Measurements from ENCODE around the gene ATP23.

ATP23 gene

DNA sequence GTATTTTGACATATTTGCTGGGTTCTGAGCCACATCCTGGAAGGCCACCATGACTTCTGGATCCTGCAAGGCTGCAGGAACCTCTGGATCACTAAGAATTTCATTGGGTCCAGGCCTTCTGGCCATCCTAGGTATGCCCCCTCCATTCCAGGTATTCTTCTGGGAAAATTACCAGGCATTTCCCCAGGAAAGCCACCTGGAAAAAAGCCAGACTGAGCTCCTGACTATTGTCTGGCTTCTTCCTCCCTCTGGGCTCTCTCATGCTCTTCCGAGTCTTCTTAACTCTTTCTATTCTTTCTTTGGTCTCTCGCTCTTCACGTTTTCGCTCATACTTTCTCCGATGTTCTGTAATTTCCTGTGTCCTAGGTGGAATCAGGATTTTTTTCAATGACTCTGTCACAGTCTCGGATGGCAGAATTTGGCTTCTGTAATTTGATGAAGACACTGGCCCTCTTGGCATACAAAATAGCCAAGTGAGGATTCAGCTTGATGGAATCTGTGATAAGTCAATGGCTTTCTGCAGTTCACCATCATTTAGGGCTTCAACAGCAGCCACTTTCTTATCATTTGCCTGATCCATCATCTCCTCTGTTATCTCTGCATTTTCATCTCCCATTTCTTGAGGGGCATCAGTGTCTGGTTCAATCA, 42.6 kb downstream of the ATP23 start:
- no peak for DNase-seq

DNA sequence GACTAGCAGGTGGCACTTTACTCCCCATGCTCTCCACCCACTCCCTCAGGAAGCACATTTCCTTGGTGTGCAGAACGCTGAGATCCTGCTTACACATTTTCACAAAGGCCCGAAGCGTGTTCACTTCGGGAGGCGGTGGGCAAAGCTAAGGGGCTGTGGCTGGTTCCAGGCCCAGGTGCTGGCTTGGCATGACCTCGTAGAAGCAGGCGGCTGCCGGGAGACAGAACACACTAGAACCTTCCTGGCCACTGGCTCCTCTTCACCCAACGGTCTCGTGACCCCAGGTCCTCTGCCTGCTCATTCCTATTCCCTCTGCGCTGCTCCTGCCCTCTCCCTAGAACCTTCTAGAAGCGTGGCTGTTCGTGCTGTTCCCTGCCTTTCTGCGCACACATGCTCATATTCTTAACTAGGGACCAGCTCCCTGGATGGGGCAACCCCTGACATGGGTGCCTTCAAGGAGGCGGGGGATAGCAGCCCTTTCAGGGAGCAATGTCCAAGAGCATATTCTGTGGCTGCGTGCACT, 43.3 kb downstream of the ATP23 start:
- no peak for DNase-seq

DNA sequence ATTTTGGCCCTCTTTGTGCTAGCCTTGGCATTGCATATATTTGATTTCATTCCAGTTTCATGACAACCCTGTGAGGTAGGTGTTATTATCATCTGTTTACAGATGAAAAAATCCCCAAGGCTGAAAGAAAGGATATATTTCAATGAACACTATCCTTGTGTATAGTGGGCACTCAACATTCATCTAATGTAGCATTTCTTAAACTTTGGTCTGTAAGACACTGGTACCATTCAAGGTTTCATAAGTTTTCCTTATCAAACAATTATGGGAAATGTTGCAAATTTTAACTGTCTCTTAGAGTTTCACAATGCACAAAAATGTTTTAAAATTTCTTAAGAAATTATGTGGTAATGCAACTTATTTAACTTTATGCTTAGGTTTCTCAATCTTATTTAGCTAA, 44.3 kb downstream of the ATP23 start:
- DNase-seq, result no peak

DNA sequence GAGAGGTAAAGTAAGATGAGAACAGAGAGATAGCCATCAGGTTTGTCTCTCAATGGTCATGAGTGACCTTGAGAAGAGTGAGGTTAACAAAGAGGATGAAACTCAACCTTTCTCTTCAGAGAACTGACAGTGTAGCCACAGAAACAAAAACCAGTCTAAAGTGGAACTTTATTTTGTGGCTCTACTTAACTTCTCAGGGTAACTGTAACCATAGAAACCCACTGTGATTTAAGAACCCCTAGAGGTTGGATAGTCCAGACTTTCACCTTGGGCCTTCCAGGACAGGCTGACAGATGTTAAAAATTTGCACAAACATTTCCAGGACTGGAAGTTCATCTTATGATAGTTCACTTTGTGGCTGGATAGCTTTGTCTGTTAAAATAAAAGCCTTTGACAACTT, 48.5 kb downstream of the ATP23 start:
- DNase-seq, result no peak

DNA sequence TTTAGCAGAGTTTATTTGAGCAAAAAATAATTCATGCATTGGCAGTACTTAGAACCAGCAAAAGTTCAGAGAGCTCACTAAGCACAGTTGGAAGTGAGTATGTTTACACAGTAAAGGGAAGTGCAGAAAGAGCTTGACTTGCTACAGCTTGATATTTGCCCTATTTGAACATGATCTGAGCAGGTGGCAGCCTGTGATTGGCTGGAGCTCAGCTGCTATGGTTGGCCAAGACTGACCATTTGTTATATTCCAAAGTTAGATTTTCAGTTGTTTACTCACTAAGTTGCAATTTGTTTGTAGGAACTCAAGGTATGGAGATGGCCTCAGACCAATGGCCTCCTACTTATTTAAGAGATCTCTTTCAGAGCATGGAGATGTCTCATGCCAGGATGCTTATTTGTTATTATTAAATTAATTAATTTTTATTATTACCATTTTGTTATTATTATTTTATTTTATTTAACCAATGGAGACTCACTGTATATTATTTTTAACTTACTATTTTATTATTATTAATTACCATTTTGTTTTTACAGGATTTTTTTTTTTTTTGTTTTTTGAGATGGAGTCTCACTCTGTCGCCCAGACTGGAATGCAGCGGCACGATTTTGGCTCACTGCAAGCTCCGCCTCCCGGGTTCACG, 49.0 kb downstream of the ATP23 start:
- DNase-seq, result no peak

DNA sequence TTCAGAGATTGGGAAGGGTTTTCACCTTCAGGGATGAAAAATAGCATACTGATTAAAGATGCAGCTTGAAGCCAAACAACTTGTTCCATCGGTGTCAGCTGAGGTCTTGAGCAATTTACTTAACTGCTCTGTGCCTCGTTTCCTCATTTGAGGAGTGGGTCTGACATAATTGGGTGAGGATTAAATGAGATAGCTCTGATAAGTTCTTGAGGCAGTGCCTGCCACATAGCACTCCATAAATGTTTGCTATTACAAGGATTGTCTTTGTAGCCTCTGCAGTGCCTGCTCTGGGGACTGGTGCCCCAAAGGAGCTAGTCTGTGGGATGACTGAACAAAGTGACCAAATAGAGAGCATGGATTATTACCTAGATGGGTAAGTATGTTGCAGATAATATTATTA, 50.6 kb downstream of the ATP23 start:
- DNase-seq, result no peak

DNA sequence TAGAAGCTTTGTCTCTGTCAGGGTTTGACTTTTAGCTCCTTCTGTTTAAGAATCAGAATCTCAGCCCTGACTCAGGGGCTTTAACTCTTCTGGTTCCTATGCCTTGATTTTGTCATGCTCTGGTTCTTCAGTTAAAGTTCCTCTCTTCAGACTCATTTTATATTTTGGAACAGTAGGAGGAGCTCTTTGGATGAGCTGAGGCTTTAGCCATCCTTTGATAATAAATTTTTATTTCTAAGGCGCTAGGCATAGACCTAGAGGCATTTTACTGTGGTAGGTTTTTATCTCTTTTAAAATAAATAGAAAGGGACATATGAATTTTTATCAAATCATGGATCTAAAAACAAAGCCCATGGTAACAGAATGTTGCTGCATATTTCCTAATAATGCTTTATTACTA, 51.7 kb downstream of the ATP23 start:
- DNase-seq, result no peak

DNA sequence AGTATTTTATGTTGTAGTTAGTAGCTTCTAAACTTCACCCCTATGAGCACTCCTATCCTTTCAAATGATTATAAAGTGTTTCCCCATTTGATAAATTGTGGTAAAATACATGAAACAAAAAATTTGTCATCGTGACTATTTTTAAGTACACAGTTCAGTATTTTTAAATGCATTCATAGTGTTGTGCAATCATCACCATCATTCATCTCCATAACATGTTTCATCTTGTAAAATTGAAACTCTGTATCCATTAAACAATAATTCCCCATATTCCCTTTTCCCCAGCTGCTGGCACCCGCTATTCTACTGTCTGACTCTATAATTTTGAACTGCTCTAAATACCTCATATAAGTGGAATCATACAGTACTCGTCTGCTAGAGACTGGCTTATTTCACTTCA, 52.5 kb downstream of the ATP23 start:
- no peak for DNase-seq

DNA sequence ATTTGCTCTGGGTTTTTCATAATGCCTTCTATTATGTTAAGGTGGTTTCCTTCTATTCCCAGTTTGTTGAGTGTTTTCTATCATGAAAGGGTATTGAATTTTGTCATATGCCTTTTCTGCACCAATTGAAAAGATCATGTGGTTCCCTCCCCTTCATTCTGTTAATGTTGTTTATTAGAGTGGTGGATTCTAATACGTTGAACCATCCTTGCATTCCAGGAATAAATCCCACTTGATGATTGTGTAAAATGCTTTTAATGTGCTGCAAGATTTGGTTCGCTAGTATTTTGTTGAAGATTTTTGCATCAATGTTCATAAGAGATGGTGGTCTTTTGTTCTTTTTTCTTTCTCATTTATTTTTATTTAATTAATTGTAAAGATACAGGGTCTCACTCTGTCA, 55.2 kb downstream of the ATP23 start:
- DNase-seq, result no peak

DNA sequence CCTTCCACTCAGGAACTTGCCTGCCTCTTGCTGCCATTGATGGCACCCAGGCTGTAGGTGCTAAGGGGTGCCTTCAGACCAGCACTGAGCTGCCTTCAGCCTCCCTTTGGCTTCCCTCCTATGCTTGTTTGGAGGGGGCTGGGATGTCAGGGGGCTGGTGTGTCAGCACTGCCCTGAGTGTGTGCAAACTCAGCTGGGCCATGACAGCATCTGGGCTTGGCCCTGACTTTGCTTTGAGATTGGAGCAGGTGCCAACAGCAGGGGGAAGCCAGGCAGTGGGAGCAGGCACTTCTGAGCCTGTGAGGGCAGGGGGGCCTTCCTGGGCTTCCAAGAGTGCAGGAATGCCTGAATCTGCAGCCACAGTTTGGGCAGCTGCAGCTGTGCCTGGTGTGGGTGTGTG, 56.9 kb downstream of the ATP23 start:
- no peak for DNase-seq

DNA sequence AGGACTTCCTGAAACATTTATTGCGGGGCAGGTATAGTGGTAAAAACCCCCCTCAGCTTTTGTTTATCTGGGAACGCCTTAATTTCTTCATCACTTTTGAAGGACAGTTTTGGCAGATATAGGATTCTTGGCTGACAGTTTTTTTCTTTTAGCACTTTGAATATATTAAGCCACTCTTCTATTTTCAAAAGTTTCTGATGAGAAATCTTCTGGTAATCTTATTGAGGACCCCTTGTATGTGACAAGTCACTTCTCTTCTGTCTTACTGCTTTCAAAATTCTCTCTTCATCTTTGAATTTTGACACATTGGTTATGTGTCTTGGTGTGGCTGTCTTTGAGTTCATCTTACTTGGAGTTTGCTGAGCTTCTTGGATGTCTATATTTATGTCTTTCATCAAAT, 59.1 kb downstream of the ATP23 start:
- no peak for DNase-seq

DNA sequence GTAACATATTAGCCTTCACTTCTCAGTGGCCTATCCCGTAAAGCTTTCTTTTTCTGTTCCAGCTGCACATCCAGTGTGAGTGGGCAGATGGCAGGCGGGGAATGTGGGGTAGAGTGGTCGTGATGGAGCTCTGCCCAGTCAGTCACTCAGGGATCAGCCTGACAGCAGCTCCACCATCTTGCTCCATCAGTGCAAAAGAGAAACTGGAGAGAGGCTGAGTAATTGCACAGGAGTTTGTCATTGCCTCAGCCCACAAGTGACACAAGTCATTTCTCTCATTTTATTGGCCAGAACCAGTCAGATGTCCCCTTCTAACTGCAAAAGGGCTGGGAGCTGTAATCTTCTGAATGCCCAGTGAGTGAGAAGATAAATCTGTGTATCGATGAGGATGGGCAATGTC, 66.5 kb downstream of the ATP23 start:
- no peak for DNase-seq

DNA sequence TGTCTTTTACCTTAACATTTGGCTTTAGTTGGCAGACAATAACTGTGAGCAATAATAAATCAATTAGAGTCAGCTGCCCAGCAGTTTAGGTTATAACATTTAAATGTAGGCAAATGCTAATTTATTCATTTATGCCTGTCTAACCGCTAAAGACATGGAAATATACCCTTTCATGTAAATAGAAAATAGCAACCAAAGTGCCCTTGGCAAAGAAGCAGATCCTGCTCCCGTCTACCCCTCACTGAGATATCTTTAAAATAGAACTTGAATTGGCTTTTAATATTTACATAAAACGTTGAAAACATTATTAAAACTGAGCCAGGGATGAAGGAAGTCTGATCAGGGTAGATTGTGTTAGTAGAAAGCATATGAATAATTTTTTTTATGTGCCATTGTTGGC, 67.3 kb downstream of the ATP23 start:
- no peak for DNase-seq
